A673 (cell line): Measurements from ENCODE around the gene TMEM26. TPM values are rescaled to one million over a fixed set of nuclear protein-coding genes. Genes with fewer than 3 reads are reported as not detected.

ENCODE experiments used
- BruUV-seq: library from RNA; stranded (reverse); fragments of 400-500 nt; replicated peaks from 2 replicates; lab custom pipeline; 2021; lab: Mats Ljungman, UMichigan
- CTCF ChIA-PET: fragments of 300-600 bp; sonication (Branson Sonifier 250); formaldehyde crosslinking; loops from one replicate; lab custom pipeline; 2022; ENCODE audit warnings: antibody characterized with exemption; lab: Charles Lee
- POLR2A ChIA-PET: fragments of 300-600 bp; sonication (Branson Sonifier 250); formaldehyde crosslinking; loops from one replicate; lab custom pipeline; 2022; ENCODE audit warnings: antibody characterized with exemption; ENCODE audit not compliant: low non-redundant PET; lab: Charles Lee
- DNase-seq: peaks from one replicate; pipeline ENCODE4 v3.0.0-alpha.2; 2015; ENCODE audit warnings: low spot score
- H3K27ac ChIP-seq: fragments of 200-600 bp; sonication (generic); 2 replicates; pipeline ENCODE4 v1.5.1; 2016; ENCODE audit warnings: mixed run types, low read depth, mild to moderate bottlenecking, mixed read lengths, antibody characterized with exemption, low read length; ENCODE audit not compliant: poor library complexity, severe bottlenecking
- H3K27me3 ChIP-seq: fragments of 200-600 bp; sonication (generic); replicated peaks from 2 replicates; pipeline ENCODE4 v1.6.1; 2017; ENCODE audit warnings: mixed run types, low read depth, mild to moderate bottlenecking, mixed read lengths, antibody characterized with exemption, low read length; ENCODE audit not compliant: insufficient read depth, poor library complexity
- H3K36me3 ChIP-seq: fragments of 200-600 bp; sonication (generic); 2 replicates; pipeline ENCODE4 v1.6.1; 2016; ENCODE audit warnings: mixed run types, mild to moderate bottlenecking, mixed read lengths, antibody characterized with exemption, low read length; ENCODE audit not compliant: insufficient read depth, poor library complexity, severe bottlenecking
- H3K4me1 ChIP-seq: fragments of 200-600 bp; sonication (generic); 2 replicates; pipeline ENCODE4 v1.6.1; 2017; ENCODE audit warnings: mixed run types, mild to moderate bottlenecking, mixed read lengths, antibody characterized with exemption, low read length; ENCODE audit not compliant: insufficient read depth, poor library complexity, severe bottlenecking
- H3K4me3 ChIP-seq: fragments of 200-600 bp; sonication (generic); 2 replicates; pipeline ENCODE4 v1.5.1; 2016; ENCODE audit warnings: low read depth, mixed run types, mild to moderate bottlenecking, mixed read lengths, low read length; ENCODE audit not compliant: poor library complexity, severe bottlenecking
- H3K9me3 ChIP-seq: fragments of 200-600 bp; sonication (generic); 2 replicates; pipeline ENCODE4 v1.6.1; 2016; ENCODE audit warnings: mixed run types, low read depth, mild to moderate bottlenecking, mixed read lengths, antibody characterized with exemption, low read length; ENCODE audit not compliant: poor library complexity, severe bottlenecking
- CTCF ChIP-seq: fragments of 300-800, 200-600 bp; sonication (generic); conservative IDR thresholded peaks from 2 replicates; pipeline ENCODE4 v1.5.1; 2017; ENCODE audit warnings: low read depth, mild to moderate bottlenecking, antibody characterized with exemption, low read length, moderate library complexity, mixed read lengths
- EZH2 ChIP-seq: fragments of 200-600 bp; sonication (generic); IDR thresholded peaks from 2 replicates; pipeline ENCODE4 v1.6.1; 2017; ENCODE audit warnings: borderline replicate concordance, low read depth, mild to moderate bottlenecking, mixed read lengths, antibody characterized with exemption, low read length; ENCODE audit not compliant: poor library complexity, severe bottlenecking
- intact Hi-C: fragments of 100-400 bp; cut with micrococcal nuclease; formaldehyde crosslinking; loops from one replicate; pipeline ENCODE4 v1.10.0; 2022; ENCODE audit not compliant: unreplicated experiment
- total RNA-seq: library from RNA; stranded (reverse); gene quantifications from 2 replicates; pipeline ENCODE4 v1.2.3, GENCODE V29; 2021

The TMEM26 gene
- total RNA-seq, 1 experiment from 2014 or later, result not detected

- no peak for DNase-seq
- POLR2A ChIA-PET, result no interaction called here
- TF ChIP-seq EZH2 (no peak), CTCF (no peak)
- H3K4me1 ChIP-seq, result peaks cover 4% of the 10 kb centered on the region
- intact Hi-C loops, result no loop called here
- H3K4me3 ChIP-seq, result no peak overlapping the region
- no peaks in the 10 kb centered on the region for H3K27me3 ChIP-seq
- H3K9me3 ChIP-seq, result no peaks in the 10 kb centered on the region
- no TSS peak for BruUV-seq
- H3K27ac ChIP-seq, result no peak overlapping the region
- CTCF ChIA-PET, result no interaction called here
- no peaks in the 10 kb centered on the region for H3K36me3 ChIP-seq
Observed at GRCh38 chr10:61476529-61476928, 23.3 kb upstream of the TMEM26 start.

GRCh38 chr10:61475449-61475873 is 22.3 kb upstream of the TMEM26 start:
- intact Hi-C loops, result no loop called here
- no peak overlapping the region for H3K27ac ChIP-seq
- BruUV-seq, result no TSS peak

GRCh38 chr10:61472090-61472674 is 19.0 kb upstream of the TMEM26 start:
- DNase-seq, result no peak
- no peak for TF ChIP-seq EZH2
- 0 out of 2 replicates have a peak, but pooled peaks have one; percentile 29 for TF ChIP-seq CTCF
- ChIA-PET POLR2A (no interaction called here), CTCF (no interaction called here)
- Histone ChIP-seq H3K27ac (no peak overlapping the region), H3K4me1 (peaks cover 4% of the 10 kb centered on the region), H3K27me3 (no peaks in the 10 kb centered on the region), H3K9me3 (no peaks in the 10 kb centered on the region), H3K36me3 (no peaks in the 10 kb centered on the region), H3K4me3 (no peak overlapping the region)
- BruUV-seq, result no TSS peak
- intact Hi-C loops, result no loop called here

More at GRCh38 chr10:61475449-61475873, 22.3 kb upstream of the TMEM26 start:
- no peaks in the 10 kb centered on the region for H3K36me3 ChIP-seq
- H3K4me1 ChIP-seq, result peaks cover 4% of the 10 kb centered on the region
- H3K9me3 ChIP-seq, result no peaks in the 10 kb centered on the region
- POLR2A ChIA-PET, result no interaction called here
- peak; percentile 24 for DNase-seq
- CTCF ChIA-PET, result no interaction called here
- TF ChIP-seq CTCF (no peak), EZH2 (no peak)
- no peak overlapping the region for H3K4me3 ChIP-seq
- H3K27me3 ChIP-seq, result no peaks in the 10 kb centered on the region
